Gastroesophageal sphincter (tissue), 4 donors: ENCODE results near the gene ADAMTS17. TPM values are rescaled to one million over a fixed set of nuclear protein-coding genes. Genes with fewer than 3 reads are reported as not detected.

Experiments used
- ATAC-seq: fragments of 150-250 bp; one replicate; pipeline ENCODE4 v1.9.1; 2016; ENCODE audit warnings: mild to moderate bottlenecking, moderate library complexity
- H3K27ac ChIP-seq, 4 donors: fragments of 200-600 bp; sonication (generic) in 3 of 4; 1 replicate in 3 of 4; 2 replicates in 1 of 4; pipeline ENCODE4 v1.5.1; 2016 to 2019
- H3K27me3 ChIP-seq: fragments of 200-600 bp; sonication (generic); one replicate; pipeline ENCODE4 v1.5.1; 2019
- H3K36me3 ChIP-seq, 2 donors: fragments of 200-600 bp; sonication (generic); one replicate each; pipeline ENCODE4 v1.5.1; 2019; ENCODE audit warnings: control low read depth in 1 of 2
- H3K4me1 ChIP-seq, 3 donors: fragments of 200-600 bp; sonication (generic); 1 replicate in 2 of 3; 2 replicates in 1 of 3; pipeline ENCODE4 v1.5.1; 2016 to 2019; ENCODE audit warnings: control low read depth in 2 of 3
- H3K4me3 ChIP-seq, 2 donors: fragments of 200-600 bp; sonication (generic); one replicate each; pipeline ENCODE4 v1.5.1; 2019; ENCODE audit warnings: mild to moderate bottlenecking in 1 of 2, moderate library complexity in 1 of 2
- H3K9me3 ChIP-seq, 3 donors: fragments of 200-600 bp; sonication (generic); one replicate each; pipeline ENCODE4 v1.5.1; 2017 to 2019; ENCODE audit warnings: control low read depth in 2 of 3
- CTCF ChIP-seq, 4 experiments: fragments of 200-600 bp in 2 of 4; fragments of 450-650 bp in 2 of 4; sonication (generic) in 1 of 4; IDR thresholded peaks; one replicate each; pipeline ENCODE4 v1.5.1; 2017 to 2019; ENCODE audit warnings: antibody characterized with exemption in 4 of 4, mild to moderate bottlenecking in 2 of 4, moderate library complexity in 2 of 4
- EP300 ChIP-seq: sonication (generic); formaldehyde crosslinking; IDR thresholded peaks from one replicate; pipeline ENCODE4 v1.6.1; 2017; ENCODE audit warnings: antibody characterized with exemption, mild to moderate bottlenecking
- POLR2A ChIP-seq, 2 donors: fragments of 450-650 bp; IDR thresholded peaks; one replicate each; pipeline ENCODE4 v1.6.1; 2017; ENCODE audit warnings: antibody characterized with exemption in 2 of 2, mild to moderate bottlenecking in 2 of 2, moderate library complexity in 1 of 2
- POLR2AphosphoS5 ChIP-seq: sonication (generic); formaldehyde crosslinking; IDR thresholded peaks from one replicate; pipeline ENCODE4 v1.6.1; 2017; ENCODE audit warnings: antibody characterized with exemption
- WGBS, 2 donors: methylation state at CpG; one replicate each; pipeline ENCODE4 v1.1.5; 2018; ENCODE audit warnings: low coverage in 1 of 2; 5-methylcytosine and 5-hydroxymethylcytosine counted together
- total RNA-seq, 4 donors: library from RNA; depleted of rRNA; stranded (reverse); fragments of >200 nt; gene quantifications; one replicate each; pipeline ENCODE4 v1.1.0, GENCODE V29; 2016

Gene ADAMTS17
- total RNA-seq, 4 donors from 2014 or later: 4.9 to 14.0 (median 11.3) TPM

GRCh38 chr15:100206643-100207042 lies 135.1 kb downstream of the ADAMTS17 start:
- H3K27me3 ChIP-seq: no peaks in the 10 kb centered on the region
- H3K4me1 ChIP-seq: peaks cover 0 to 29% (median 0%) of the 10 kb centered on the region in 3 donors
- no peaks in the 10 kb centered on the region for H3K36me3 ChIP-seq
- no peak overlapping the region for H3K4me3 ChIP-seq
- H3K27ac ChIP-seq: peak overlapping the region in 1 of 4 donors; percentile 21
- ATAC-seq: no peak
- WGBS, 2 donors: 39 to 48% methylated on average over 5 to 7 of the region's 7 CpGs
- TF ChIP-seq POLR2AphosphoS5 (no peak), EP300 (no peak), CTCF (IDR thresholded peaks at IDR 0.05) (no peak), POLR2A (IDR thresholded peaks at IDR 0.05) (no peak)
- no peaks in the 10 kb centered on the region for H3K9me3 ChIP-seq

- Histone ChIP-seq H3K4me3 (no peak overlapping the region), H3K27me3 (no peaks in the 10 kb centered on the region), H3K27ac (no peak overlapping the region), H3K36me3 (no peaks in the 10 kb centered on the region), H3K9me3 (no peaks in the 10 kb centered on the region), H3K4me1 (peaks cover 0 to 27% (median 0%) of the 10 kb centered on the region in 3 donors)
- WGBS, 2 donors: 50% methylated on average over 2 of the region's 17 CpGs; no CpG with 5 or more reads in 1 of the 2 donors
- TF ChIP-seq EP300: no peak
- no peak for TF ChIP-seq POLR2A (IDR thresholded peaks at IDR 0.05)
- no peak for TF ChIP-seq POLR2AphosphoS5
- no peak for TF ChIP-seq CTCF (IDR thresholded peaks at IDR 0.05)
- ATAC-seq: no peak
These were observed 136.1 kb downstream of the ADAMTS17 start for GRCh38 chr15:100205549-100206295.

- H3K9me3 ChIP-seq: no peaks in the 10 kb centered on the region
- H3K27ac ChIP-seq: no peak overlapping the region
- 100% methylated on average over 3 of the region's 4 CpGs; no CpG with 5 or more reads in 1 of the 2 donors for WGBS, 2 donors
- H3K4me3 ChIP-seq: no peak overlapping the region
- H3K4me1 ChIP-seq: peaks cover 0 to 27% (median 0%) of the 10 kb centered on the region in 3 donors
- no peaks in the 10 kb centered on the region for H3K36me3 ChIP-seq
- ATAC-seq: no peak
- H3K27me3 ChIP-seq: no peaks in the 10 kb centered on the region
- no peak for TF ChIP-seq POLR2AphosphoS5
- TF ChIP-seq CTCF (IDR thresholded peaks at IDR 0.05): no peak
- no peak for TF ChIP-seq POLR2A (IDR thresholded peaks at IDR 0.05)
- TF ChIP-seq EP300: no peak
These were observed 137.0 kb downstream of the ADAMTS17 start for GRCh38 chr15:100204771-100205170.

GRCh38 chr15:100204211-100204610 lies 137.6 kb downstream of the ADAMTS17 start:
- 100% methylated on average over 1 of the region's 1 CpG for WGBS, 2 donors
- Histone ChIP-seq H3K9me3 (no peaks in the 10 kb centered on the region), H3K4me1 (peaks cover 0 to 23% (median 0%) of the 10 kb centered on the region in 3 donors), H3K36me3 (no peaks in the 10 kb centered on the region), H3K27me3 (no peaks in the 10 kb centered on the region), H3K4me3 (no peak overlapping the region), H3K27ac (no peak overlapping the region)
- TF ChIP-seq CTCF (IDR thresholded peaks at IDR 0.05) (no peak), POLR2A (IDR thresholded peaks at IDR 0.05) (no peak), EP300 (no peak), POLR2AphosphoS5 (no peak)
- no peak for ATAC-seq
